Cardiac fibroblast (primary cell): ENCODE results near the gene GPR149.

Experiments
- DNase-seq, 2 donors: peaks; one replicate each; pipeline versions ENCODE4 v3.0.0 to v3.0.0-alpha.2; 2010; ENCODE audit warnings: low read depth in 2 of 2
- H3K4me3 ChIP-seq, 2 donors: replicated peaks in 1 of 2; 1 replicate in 1 of 2; 2 replicates in 1 of 2; pipeline ENCODE4 v1.5.1; 2011; ENCODE audit warnings: low read depth in 2 of 2, low read length in 2 of 2, mild to moderate bottlenecking in 2 of 2, moderate library complexity in 1 of 2
- TF ChIP-seq, protein P1 (sequence below): IDR thresholded peaks from one replicate; pipeline ENCODE4 v1.5.1; 2011; ENCODE audit warnings: low read depth, mild to moderate bottlenecking, low read length, inconsistent platforms

Gene GPR149

DNA sequence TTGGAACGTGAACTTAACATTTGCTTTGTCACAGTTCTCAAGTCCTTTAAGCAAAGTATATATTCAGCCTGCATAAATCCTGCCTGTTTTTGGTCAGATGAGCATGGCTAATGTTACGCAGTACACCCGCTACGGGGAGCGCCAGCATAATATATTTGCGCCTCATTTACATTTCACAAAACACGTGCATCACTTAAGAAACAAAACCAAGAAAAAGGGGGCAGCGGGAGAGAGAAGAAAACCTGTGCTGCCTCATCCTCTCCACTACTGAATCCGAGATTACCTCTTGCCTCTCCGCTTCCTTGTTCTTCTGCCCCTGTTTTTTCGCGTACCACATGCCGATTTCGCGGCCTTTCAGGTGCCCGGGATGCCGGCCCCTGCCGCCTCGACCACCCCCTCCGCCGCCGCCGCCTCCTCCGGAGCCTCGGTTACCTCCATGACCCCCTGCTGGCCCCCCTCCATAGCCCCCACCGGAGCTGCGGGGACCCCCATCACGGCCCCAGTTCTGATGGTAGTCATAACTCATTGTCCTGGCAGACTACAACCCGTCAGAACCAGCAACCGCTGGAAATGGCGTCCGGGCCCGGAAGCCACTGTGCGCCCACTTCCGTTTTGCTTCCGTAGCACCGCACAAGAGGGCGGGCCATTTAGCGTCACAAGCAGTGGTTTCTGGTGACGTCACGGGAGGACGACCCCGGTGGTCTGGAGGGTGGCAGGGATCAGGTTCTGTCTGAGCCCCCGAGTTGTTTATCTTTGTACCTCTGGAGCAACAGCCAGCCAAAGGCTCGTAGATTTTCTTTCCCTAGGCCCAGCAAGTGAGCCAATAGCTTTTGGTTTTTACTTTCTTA is 105.9 kb downstream of the GPR149 start, which contains the start of gene DHX36:
Gene DHX36, minus strand, starts transcription at position 597 of the 848 bp plus-strand sequence. Its CDS starts 71 bp downstream, at position 526.
- peak; percentile 92 to 95 for DNase-seq
- peak within 1 kb of the TSS; percentile 75 to 83 for H3K4me3 ChIP-seq
- TF ChIP-seq, protein P1, sequence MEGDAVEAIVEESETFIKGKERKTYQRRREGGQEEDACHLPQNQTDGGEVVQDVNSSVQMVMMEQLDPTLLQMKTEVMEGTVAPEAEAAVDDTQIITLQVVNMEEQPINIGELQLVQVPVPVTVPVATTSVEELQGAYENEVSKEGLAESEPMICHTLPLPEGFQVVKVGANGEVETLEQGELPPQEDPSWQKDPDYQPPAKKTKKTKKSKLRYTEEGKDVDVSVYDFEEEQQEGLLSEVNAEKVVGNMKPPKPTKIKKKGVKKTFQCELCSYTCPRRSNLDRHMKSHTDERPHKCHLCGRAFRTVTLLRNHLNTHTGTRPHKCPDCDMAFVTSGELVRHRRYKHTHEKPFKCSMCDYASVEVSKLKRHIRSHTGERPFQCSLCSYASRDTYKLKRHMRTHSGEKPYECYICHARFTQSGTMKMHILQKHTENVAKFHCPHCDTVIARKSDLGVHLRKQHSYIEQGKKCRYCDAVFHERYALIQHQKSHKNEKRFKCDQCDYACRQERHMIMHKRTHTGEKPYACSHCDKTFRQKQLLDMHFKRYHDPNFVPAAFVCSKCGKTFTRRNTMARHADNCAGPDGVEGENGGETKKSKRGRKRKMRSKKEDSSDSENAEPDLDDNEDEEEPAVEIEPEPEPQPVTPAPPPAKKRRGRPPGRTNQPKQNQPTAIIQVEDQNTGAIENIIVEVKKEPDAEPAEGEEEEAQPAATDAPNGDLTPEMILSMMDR, result no peak

DNA sequence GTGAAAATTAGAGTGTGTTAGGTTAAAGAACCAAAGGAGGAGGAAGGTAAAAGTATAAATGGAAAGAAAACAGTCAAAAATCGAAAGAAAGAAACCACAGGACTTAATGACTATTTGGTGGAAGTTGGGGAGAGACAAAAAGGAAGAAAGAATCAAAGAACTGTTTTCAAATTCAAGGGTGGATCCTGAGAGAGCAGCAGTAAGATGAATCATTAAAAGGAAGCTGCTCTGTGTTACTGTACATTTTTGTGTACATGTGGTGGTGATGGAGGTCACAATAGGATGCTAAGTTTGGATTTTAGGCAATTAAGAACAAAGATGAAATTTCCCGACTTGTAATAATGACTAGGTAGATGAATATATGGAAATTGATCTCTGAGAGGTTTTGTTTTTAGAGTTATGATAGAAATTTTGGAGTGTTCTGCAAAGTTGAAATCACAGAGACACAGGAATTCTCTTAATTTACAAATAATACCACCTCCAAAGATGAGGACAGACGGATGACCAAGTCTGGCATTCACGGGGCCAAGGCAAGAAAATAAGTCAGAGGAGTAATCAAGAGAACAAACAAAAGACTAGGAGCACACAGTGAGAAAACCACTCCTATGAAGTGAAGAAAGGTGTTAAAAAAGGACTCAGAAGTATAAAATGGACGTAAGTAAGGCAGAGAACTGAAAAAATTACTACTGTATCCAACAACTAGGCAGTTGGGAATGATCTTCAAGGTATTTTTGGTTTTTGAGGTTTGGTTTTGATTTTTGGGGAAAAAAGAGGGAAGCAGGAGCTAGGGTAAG is 112.8 kb downstream of the GPR149 start:
- no peak overlapping the region for H3K4me3 ChIP-seq
- TF ChIP-seq, protein P1, result no peak
- DNase-seq, result peak in 1 of 2 donors; percentile 29

DNA sequence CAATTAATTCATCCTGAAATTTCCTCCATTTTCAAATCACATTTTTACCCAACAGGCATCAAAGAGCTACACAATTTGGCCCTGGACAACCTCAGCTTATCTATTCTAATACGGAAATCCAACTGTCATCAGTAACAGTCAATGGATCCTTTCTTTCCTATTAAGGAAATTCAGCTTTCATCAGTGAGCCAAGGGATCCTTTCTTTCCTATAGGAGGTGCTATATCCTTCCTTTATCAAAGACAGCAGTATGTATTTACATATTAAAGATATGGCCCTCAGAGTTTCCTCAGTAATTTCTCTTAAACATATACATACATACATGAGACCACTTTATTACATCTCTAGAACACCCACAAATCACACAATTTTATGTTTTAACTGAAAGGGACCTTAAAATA is 115.8 kb downstream of the GPR149 start:
- DNase-seq, result no peak
- TF ChIP-seq, protein P1, result no peak
- H3K4me3 ChIP-seq, result no peak overlapping the region

DNA sequence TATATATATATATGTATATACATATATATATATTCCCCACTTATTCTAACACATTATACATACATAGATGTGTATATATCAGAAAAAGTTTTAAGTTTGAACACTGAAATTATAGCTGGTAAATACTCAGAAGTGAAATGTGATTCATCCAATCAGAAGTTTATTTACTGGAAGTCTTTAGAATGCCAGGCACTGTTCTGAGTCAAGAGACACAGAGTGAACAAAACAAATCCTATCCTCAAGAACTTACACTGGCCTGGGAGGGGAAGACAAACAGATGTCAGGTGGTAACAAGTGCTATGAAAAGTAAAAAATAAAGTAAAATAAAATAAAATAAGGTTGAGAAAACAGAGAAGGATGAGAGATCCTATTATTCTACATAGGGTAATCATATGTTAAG is 119.2 kb downstream of the GPR149 start:
- peak; percentile 38 to 59 for DNase-seq
- no peak overlapping the region for H3K4me3 ChIP-seq
- TF ChIP-seq, protein P1, result no peak

DNA sequence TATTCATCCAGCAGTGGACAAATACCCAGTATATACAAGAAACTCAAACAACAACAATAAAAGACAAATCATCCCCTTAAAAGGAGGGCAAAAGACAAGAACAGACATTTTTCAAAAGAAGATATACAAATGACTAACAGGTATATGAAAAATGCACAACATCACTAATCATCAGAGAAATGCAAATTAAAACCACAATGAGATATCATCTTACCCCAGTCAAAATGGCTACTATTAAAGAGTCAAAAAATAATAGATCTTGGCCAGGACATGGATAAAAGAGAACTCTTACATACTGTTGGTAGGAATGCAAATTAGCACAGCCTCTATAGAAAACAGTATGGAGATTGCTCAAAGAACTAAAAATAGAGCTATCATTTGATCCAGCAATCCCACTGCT is 122.6 kb downstream of the GPR149 start:
- TF ChIP-seq, protein P1, result no peak
- no peak for DNase-seq
- H3K4me3 ChIP-seq, result no peak overlapping the region

DNA sequence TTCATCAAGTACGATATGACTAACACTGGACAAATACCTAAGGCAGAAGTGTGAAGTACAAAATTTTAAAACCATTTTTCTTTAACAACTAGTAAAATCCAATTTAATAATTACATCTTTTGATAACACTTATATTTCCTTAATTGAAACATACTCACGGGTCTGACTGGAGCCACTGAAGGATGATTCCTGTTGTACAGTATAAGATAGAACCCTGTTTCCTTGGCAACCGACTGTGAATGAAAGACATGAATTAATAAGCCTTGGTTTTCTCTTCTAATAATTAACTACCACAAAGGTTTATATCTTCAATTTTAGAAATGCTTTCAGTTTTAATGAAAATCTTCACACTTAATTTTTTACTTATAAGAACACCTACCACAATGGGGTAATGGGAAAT is 125.1 kb downstream of the GPR149 start:
- TF ChIP-seq, protein P1, result no peak
- no peak for DNase-seq
- no peak overlapping the region for H3K4me3 ChIP-seq
